Measurements from ENCODE around the gene SBK1.
"Not testable (repeated sequence)": the region's sequence is repeated elsewhere in the genome, so short reads cannot be mapped to it uniquely, and the experiment has no call there.

Gene SBK1

DNA sequence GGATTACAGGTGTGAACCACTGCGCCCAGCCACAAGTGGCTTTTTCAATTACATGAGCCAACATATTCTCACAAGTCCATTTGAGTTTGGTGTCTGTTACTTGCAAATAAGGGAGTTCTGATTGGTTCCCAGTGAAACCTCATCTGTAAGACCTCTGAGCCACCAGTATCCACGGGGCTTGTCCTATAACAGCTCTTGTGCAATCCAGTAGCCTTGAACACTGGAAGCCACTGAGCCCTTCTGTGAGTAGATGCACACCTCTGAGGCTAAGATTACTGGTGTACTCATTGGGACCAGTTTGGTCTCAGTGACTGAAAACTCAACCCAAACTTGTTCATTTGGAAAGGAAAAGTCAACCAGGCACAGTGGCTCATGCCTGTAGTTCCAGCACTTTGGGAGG, 38.7 kb downstream of the SBK1 start:
- not testable (repeated sequence) for H3K27me3 ChIP-seq (ENCODE audit: insufficient read depth, low read length, poor library complexity)
- no CpG with 5 or more reads among the region's 2 CpGs for WGBS (ENCODE audit: extremely low coverage, insufficient coverage, low lambda C conversion rate)

DNA sequence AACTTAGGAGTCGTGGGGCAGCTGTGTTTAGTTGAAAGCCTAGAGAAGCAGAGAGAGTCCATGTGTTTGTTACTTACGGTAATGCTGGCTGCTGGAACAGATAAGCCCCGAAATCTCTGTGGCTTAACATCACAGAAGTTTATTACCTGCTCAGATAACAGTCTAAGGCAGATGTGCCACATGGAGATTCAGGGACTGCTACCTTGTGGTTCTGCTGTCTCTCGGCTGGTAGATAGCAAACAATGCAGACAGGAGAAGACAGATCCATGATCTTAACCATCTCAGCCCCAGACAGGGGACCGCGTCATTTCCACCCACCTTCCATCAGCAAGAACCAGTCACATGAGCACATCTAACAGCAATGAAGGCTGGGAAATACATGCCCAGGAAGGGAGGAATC, 40.3 kb downstream of the SBK1 start:
- not testable (repeated sequence) for H3K4me1 ChIP-seq (ENCODE audit: control insufficient read depth, low read depth, low read length); H2BK5ac ChIP-seq (ENCODE audit: low read length); H3K27ac ChIP-seq (ENCODE audit: low read depth, low read length); H3K79me1 ChIP-seq (ENCODE audit: low read length); H4K8ac ChIP-seq (ENCODE audit: low read depth, low read length); H4K5ac ChIP-seq (ENCODE audit: low read length); H3K4me3 ChIP-seq (ENCODE audit: low read length); H3K36me3 ChIP-seq (ENCODE audit: control insufficient read depth, insufficient read depth, low read length); H3K56ac ChIP-seq (ENCODE audit: low read length); H3K27me3 ChIP-seq (ENCODE audit: insufficient read depth, low read length, poor library complexity); H2BK15ac ChIP-seq (replicated peaks; ENCODE audit: low read depth); H2BK120ac ChIP-seq (ENCODE audit: low read depth, low read length); H3K9ac ChIP-seq (ENCODE audit: low read length); H3K4me2 ChIP-seq (ENCODE audit: low read length); H2AK5ac ChIP-seq (ENCODE audit: low read length); H3K79me2 ChIP-seq (ENCODE audit: control insufficient read depth, insufficient read depth, low read length); H3K18ac ChIP-seq (ENCODE audit: low read length); H3K23ac ChIP-seq (ENCODE audit: low read length); H3K4ac ChIP-seq (ENCODE audit: low read depth, low read length); DNase-seq
- WGBS (ENCODE audit: extremely low coverage, insufficient coverage, low lambda C conversion rate) = no CpG with 5 or more reads among the region's 6 CpGs

More for the DNA sequence above, 38.7 kb downstream of the SBK1 start:
- H2BK5ac ChIP-seq (ENCODE audit: low read length); H4K8ac ChIP-seq (ENCODE audit: low read depth, low read length); H3K23ac ChIP-seq (ENCODE audit: low read length); H3K79me2 ChIP-seq (ENCODE audit: control insufficient read depth, insufficient read depth, low read length); H3K36me3 ChIP-seq (ENCODE audit: control insufficient read depth, insufficient read depth, low read length); H3K4me2 ChIP-seq (ENCODE audit: low read length); H2BK120ac ChIP-seq (ENCODE audit: low read depth, low read length); H3K27ac ChIP-seq (ENCODE audit: low read depth, low read length); H3K18ac ChIP-seq (ENCODE audit: low read length); H3K4me1 ChIP-seq (ENCODE audit: control insufficient read depth, low read depth, low read length); H3K56ac ChIP-seq (ENCODE audit: low read length); H3K79me1 ChIP-seq (ENCODE audit: low read length); DNase-seq; H3K9ac ChIP-seq (ENCODE audit: low read length); H3K4me3 ChIP-seq (ENCODE audit: low read length); H3K4ac ChIP-seq (ENCODE audit: low read depth, low read length); H4K5ac ChIP-seq (ENCODE audit: low read length); H2AK5ac ChIP-seq (ENCODE audit: low read length); H2BK15ac ChIP-seq (replicated peaks; ENCODE audit: low read depth): not testable (repeated sequence)

DNA sequence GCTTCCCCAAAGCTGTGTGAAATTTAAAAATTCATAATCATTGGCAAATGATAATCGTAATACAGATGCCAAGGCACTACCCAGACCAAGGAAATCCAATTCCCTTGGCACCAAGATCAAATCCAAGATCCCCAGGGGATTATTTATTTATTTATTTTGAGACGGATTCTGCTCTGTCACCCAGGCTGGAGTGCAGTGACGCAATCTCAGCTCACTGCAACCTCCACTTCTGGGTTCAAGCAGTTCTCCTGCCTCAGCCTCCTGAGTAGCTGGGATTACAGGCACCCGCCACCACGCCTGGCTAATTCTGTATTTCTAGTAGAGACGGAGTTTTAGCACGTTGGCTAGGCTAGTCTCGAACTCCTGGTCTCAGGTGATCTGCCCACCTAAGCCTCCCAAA, 43.4 kb downstream of the SBK1 start:
- H3K27ac ChIP-seq (ENCODE audit: low read depth, low read length); H3K4me2 ChIP-seq (ENCODE audit: low read length); H3K23ac ChIP-seq (ENCODE audit: low read length); H3K79me1 ChIP-seq (ENCODE audit: low read length); H3K4ac ChIP-seq (ENCODE audit: low read depth, low read length); H3K56ac ChIP-seq (ENCODE audit: low read length); DNase-seq; H4K8ac ChIP-seq (ENCODE audit: low read depth, low read length); H3K9ac ChIP-seq (ENCODE audit: low read length); H4K5ac ChIP-seq (ENCODE audit: low read length); H3K18ac ChIP-seq (ENCODE audit: low read length); H3K36me3 ChIP-seq (ENCODE audit: control insufficient read depth, insufficient read depth, low read length); H2BK15ac ChIP-seq (replicated peaks; ENCODE audit: low read depth); H2BK5ac ChIP-seq (ENCODE audit: low read length); H3K79me2 ChIP-seq (ENCODE audit: control insufficient read depth, insufficient read depth, low read length); H3K4me1 ChIP-seq (ENCODE audit: control insufficient read depth, low read depth, low read length); H2BK120ac ChIP-seq (ENCODE audit: low read depth, low read length); H3K27me3 ChIP-seq (ENCODE audit: insufficient read depth, low read length, poor library complexity); H3K4me3 ChIP-seq (ENCODE audit: low read length); H2AK5ac ChIP-seq (ENCODE audit: low read length): not testable (repeated sequence)
- WGBS (ENCODE audit: extremely low coverage, insufficient coverage, low lambda C conversion rate) = no CpG with 5 or more reads among the region's 8 CpGs

DNA sequence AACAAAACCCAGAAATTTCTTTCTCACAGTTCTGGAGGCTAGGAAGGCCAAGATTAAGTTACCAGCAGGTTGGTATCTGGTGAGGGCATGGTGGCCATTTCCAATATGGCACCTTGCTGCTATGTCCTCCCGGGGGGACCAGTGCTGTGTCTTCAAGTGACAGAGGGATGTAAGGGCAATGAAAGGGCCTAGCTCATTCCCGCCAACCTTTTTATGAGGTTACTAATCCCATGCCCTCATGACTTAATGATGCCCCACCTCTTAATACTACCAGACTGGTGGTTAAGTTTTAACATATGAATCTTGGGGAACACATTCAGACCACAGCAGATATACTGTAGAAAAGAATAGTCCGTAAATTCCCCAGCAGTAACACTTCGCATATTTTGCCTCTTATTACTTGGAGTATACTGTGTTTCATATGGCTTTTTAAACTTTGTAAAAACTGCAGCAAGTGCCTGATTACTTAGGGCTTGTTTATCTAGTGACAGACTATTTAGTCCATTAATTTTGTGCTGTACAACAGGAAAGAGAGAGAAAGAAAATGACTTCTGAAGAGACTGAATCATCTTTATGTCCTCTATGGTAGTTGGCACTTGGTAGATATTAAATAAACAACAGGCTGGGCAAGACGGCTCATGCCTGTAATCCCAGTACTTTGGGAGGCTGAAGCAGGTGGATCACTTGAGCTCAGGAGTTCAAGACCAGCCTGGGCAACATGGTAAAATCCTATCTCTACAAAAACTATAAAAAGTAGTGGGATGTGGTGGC, 44.8 kb downstream of the SBK1 start:
- H2BK120ac ChIP-seq (ENCODE audit: low read depth, low read length); H3K9ac ChIP-seq (ENCODE audit: low read length); H3K79me1 ChIP-seq (ENCODE audit: low read length); H3K23ac ChIP-seq (ENCODE audit: low read length); H3K36me3 ChIP-seq (ENCODE audit: control insufficient read depth, insufficient read depth, low read length); DNase-seq; H3K27ac ChIP-seq (ENCODE audit: low read depth, low read length); H3K4me1 ChIP-seq (ENCODE audit: control insufficient read depth, low read depth, low read length); H3K4me3 ChIP-seq (ENCODE audit: low read length); H4K8ac ChIP-seq (ENCODE audit: low read depth, low read length); H2BK5ac ChIP-seq (ENCODE audit: low read length); H2BK15ac ChIP-seq (replicated peaks; ENCODE audit: low read depth); H3K56ac ChIP-seq (ENCODE audit: low read length); H3K79me2 ChIP-seq (ENCODE audit: control insufficient read depth, insufficient read depth, low read length); H3K4ac ChIP-seq (ENCODE audit: low read depth, low read length); H4K5ac ChIP-seq (ENCODE audit: low read length); H3K4me2 ChIP-seq (ENCODE audit: low read length); H3K18ac ChIP-seq (ENCODE audit: low read length); H3K27me3 ChIP-seq (ENCODE audit: insufficient read depth, low read length, poor library complexity); H2AK5ac ChIP-seq (ENCODE audit: low read length): not testable (repeated sequence)
- no CpG with 5 or more reads among the region's 5 CpGs for WGBS (ENCODE audit: extremely low coverage, insufficient coverage, low lambda C conversion rate)

DNA sequence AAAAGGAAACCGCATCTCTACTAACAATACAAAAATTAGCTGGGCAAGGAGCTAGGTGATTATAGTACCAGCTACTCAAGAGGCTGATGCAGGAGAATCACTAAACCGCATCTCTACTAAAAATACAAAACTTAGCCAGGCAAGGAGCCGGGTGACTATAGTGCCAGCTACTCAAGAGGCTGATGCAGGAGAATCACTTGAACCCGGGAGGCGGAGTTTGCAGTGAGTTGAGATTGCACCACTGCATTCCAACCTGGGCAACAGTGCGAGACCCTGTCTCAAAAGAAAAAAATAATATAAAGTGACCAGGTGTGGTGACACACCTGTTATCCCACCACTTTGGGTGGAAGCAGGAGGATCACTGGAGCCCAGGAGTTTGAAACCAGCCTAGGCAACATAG, 45.9 kb downstream of the SBK1 start:
- not testable (repeated sequence) for H3K27ac ChIP-seq (ENCODE audit: low read depth, low read length); H3K4me3 ChIP-seq (ENCODE audit: low read length); H4K8ac ChIP-seq (ENCODE audit: low read depth, low read length); H3K4ac ChIP-seq (ENCODE audit: low read depth, low read length); H2BK15ac ChIP-seq (replicated peaks; ENCODE audit: low read depth); H3K56ac ChIP-seq (ENCODE audit: low read length); H3K18ac ChIP-seq (ENCODE audit: low read length); H3K27me3 ChIP-seq (ENCODE audit: insufficient read depth, low read length, poor library complexity); H2BK120ac ChIP-seq (ENCODE audit: low read depth, low read length); DNase-seq; H4K5ac ChIP-seq (ENCODE audit: low read length); H2BK5ac ChIP-seq (ENCODE audit: low read length); H3K4me2 ChIP-seq (ENCODE audit: low read length); H3K36me3 ChIP-seq (ENCODE audit: control insufficient read depth, insufficient read depth, low read length); H3K79me2 ChIP-seq (ENCODE audit: control insufficient read depth, insufficient read depth, low read length); H2AK5ac ChIP-seq (ENCODE audit: low read length); H3K4me1 ChIP-seq (ENCODE audit: control insufficient read depth, low read depth, low read length); H3K23ac ChIP-seq (ENCODE audit: low read length); H3K9ac ChIP-seq (ENCODE audit: low read length); H3K79me1 ChIP-seq (ENCODE audit: low read length)
- no CpG with 5 or more reads among the region's 6 CpGs for WGBS (ENCODE audit: extremely low coverage, insufficient coverage, low lambda C conversion rate)

DNA sequence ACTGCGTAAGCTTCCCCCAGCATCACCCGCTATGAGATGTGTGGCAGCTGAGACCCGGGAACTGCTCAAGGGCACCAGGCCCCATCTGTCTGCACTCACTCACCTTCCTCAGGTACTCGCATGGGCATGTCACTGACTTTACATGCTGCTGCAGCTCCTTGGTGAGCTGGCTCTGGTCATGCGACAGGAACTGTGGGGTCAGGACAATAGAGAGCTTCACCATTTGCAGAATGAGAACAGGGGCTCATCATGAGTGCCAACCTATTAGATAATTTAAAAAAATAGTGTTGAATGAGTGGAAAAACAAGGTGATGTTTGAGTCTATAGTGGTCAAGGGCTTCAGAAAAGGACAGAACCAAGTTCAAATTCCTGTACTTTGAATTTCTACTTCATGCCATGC, 70.3 kb downstream of the SBK1 start:
- not testable (repeated sequence) for H3K56ac ChIP-seq (ENCODE audit: low read length); H3K79me1 ChIP-seq (ENCODE audit: low read length); H3K23ac ChIP-seq (ENCODE audit: low read length); H3K4ac ChIP-seq (ENCODE audit: low read depth, low read length); H3K79me2 ChIP-seq (ENCODE audit: control insufficient read depth, insufficient read depth, low read length); DNase-seq; H3K27me3 ChIP-seq (ENCODE audit: insufficient read depth, low read length, poor library complexity); H3K36me3 ChIP-seq (ENCODE audit: control insufficient read depth, insufficient read depth, low read length); H2BK120ac ChIP-seq (ENCODE audit: low read depth, low read length); H2BK15ac ChIP-seq (replicated peaks; ENCODE audit: low read depth); H3K4me2 ChIP-seq (ENCODE audit: low read length); H3K4me1 ChIP-seq (ENCODE audit: control insufficient read depth, low read depth, low read length); H3K18ac ChIP-seq (ENCODE audit: low read length); H4K5ac ChIP-seq (ENCODE audit: low read length); H2BK5ac ChIP-seq (ENCODE audit: low read length); H4K8ac ChIP-seq (ENCODE audit: low read depth, low read length); H3K27ac ChIP-seq (ENCODE audit: low read depth, low read length); H3K4me3 ChIP-seq (ENCODE audit: low read length); H3K9ac ChIP-seq (ENCODE audit: low read length); H2AK5ac ChIP-seq (ENCODE audit: low read length)
- no CpG with 5 or more reads among the region's 5 CpGs for WGBS (ENCODE audit: extremely low coverage, insufficient coverage, low lambda C conversion rate)

Measured in mesendoderm (in vitro differentiated cells).